HG03378 (cell line): ENCODE measurements around the gene HOXB6.

Experiments used
- ATAC-seq: cut with Tn5 transposase; IDR thresholded peaks from one replicate; pipeline ENCODE4 v1.9.1; 2021; ENCODE audit warnings: mild to moderate bottlenecking, moderate library complexity; ENCODE audit not compliant: unreplicated experiment

HOXB6 gene

DNA sequence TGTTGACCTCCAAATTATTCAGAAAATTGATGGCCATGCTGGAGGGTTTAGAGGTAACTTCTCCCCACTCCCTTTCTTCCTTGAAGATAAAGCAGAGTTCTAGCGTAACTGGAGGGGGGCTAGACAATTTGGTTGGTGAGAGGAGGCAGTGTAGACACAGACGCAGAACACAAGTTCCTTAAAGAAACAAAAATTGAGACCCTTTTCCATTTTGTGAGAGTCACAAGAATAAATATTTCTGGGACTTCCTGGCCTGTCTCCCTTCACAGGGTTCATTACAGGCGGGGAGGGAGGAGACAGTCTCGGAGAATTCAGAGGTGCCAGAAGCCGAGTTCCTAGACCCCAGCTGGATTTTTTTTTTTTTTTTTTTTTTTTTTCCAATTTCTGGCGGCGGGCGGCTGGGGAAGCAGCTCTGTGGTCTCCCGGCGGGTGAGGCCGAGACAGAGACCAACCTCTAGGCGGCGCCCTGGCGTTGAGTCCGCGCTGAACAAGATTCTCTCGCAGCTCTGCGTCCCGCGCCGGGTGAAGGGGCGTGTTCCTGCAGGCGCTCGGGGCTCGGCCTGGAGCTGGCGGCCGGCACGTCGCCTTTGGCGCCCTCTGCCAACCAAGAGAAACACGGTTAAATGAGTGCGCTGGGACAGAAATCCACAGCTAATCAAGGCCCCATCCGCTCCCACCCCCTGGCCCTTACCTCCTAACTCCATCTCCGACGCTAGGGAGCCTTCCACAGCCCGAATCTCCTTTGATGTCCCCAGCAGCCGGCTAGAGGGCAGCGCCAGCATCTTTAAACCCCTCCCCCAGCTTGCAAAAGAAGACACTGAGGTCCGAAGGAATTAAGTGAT, 31.6 kb upstream of the HOXB6 start:
- no peak for ATAC-seq

DNA sequence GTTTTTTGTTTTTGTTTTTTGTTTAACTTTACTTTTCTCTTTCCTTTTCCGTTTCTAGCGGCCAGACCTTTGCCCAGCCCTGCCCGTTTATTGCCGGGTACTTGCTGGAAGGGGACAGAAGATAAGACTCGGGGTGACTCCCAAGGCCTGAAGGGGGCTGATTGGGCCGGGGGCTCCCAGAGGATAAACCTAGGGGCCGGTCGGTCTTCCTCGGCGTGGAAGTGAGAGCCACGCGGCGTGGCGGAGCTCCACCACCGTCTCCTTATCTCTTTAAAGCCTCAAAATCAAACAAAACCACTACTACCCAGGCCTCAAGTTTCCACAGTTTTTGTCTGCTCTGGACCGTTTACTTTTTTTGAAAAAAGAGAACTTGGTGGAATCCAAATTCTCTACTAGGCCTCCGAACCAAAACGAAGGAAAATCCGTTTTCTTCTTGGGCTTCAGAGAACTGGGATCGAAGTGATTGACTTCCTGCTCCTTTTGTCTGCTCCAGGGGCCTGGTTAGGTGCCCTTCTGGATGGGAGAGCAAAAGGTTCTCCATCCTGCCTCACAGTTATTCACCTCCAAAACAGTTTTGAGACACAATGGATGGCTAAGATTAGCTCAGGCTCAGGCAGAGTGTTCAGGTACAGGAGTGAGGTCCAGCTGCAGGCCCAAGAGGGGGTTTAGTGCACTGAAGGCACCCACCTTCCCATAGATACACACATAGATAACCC, 29.9 kb upstream of the HOXB6 start:
- no peak for ATAC-seq

DNA sequence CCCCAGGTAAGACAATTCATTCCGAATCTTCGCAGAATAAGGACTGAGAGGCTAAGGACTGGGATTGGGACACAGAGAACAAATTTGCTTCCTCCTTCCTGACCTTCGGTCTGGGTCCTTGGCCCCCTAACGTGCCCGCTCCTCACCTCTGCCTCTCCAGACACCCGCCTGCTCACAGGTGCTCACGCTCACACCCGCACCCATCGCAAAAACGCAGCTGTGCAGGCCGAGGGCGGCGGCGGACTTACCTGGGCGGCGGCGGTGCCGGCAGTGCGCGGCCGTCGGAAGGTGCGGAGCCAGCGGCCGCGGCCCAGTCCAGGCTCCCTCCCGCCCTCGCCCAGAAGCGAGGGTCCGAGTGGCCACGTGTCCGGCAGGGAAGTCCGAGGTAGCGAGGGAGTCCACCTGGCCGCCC, 28.5 kb upstream of the HOXB6 start:
- no peak for ATAC-seq

DNA sequence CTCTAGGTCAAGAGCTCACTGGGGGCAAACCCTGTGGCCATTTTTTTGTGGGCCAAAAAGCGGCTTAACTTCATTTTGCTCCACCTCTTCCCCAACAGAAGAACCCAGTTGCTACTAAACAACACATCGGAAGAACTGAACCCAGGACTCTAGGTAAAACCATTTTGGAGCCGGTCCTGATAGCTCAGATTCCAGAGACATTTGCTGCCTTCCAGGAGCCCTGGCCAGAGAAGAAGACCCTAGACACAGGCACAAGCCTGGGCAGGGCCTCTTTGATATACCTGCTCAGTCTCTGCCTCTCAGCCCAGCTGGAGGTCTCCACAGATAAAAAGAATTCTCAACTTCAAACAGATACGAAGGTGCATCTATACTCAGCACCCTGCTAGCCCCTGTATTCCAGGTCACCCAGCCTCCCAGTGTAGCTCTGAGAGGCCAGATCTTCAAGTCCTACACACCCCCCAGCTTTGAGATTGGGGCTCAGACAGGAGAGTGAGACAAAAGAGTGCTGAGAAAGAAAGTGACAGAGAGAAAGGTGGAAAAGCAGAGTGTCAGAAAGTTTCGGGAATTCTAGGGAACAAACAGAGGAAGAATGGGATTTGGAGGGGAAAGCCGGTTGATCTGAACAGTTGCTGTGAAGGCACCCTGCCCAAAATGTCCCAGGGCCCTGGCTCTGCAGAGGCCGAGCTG, 27.9 kb upstream of the HOXB6 start:
- no peak for ATAC-seq

DNA sequence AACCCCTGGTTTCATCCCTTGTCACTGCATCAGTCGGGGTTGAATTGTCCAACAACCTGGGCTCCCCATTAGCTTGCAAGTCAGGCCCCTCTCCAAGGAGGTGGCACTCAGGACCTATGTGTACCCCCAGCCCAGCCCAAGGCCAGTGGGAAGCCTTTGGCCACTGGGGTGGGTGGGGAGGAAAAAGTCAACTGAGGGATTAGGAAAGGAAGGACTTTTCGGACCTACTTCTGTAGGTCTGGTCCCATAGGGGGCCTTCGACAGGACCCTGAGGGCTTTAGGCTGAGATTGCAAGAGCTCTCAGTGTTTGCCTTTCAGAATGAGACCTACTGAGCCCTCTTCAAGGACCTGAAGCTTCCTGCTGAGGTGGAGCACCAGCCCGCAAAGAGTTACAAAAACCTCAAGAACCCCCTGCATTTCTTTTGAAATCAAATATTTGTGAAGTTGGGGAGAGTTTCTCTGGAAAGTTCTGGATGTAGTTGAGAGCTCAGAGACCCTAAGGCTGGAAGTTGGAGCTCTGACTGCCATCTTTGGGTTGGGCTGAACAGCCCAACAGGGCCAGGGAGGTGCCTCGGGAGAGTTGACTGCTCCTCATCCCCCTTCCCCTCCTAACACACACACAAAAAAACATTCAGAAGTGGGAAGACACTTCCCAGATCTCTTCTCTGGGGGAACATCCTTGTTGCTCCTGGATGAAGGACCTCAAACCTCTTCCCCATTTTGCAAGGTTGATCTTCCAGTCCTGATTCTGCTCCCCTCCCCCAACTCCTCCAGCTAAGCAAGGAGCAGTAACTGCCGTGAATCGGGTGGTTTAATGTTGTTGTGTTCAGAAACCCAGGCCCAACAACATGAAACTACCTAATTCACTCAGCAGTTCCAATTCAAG, 27.1 kb upstream of the HOXB6 start:
- no peak for ATAC-seq

DNA sequence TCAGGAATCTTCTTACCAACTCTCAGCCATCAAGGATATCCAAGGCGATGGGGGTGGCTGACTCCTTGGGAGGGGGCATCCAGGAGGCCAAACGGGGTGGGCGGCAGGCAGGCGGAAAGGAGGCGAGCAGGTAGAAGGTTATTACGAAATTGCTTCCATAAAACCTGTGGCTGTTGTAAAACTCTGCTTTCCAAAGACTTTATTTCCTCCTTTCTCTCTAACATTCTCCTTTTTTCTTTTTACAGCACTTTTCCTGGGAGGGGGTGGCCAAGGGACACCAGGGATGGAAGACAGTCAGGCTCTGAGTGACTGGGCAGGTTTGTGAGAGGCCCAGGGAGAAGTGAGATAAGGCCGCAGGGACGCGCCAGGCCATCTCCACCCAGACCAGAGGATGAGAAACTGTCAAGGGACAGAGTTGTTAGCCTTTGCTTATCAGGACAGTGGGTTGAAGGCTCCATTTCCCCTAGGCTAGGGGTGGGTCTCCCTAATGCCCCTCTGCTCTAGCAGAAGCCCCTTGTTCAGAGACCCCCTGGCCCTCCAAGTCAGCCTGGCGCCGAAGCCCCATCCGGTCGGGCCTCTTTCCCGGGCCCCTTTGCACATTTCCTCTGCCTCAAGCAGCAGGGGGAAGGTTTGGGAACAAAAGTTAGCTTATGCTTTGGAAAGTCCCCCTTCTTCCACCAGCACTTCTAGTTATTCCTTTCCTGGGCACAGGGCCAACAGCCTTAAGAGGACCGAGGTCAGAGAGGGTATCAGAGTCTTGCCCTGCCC, 26.3 kb upstream of the HOXB6 start:
- ATAC-seq = no peak

DNA sequence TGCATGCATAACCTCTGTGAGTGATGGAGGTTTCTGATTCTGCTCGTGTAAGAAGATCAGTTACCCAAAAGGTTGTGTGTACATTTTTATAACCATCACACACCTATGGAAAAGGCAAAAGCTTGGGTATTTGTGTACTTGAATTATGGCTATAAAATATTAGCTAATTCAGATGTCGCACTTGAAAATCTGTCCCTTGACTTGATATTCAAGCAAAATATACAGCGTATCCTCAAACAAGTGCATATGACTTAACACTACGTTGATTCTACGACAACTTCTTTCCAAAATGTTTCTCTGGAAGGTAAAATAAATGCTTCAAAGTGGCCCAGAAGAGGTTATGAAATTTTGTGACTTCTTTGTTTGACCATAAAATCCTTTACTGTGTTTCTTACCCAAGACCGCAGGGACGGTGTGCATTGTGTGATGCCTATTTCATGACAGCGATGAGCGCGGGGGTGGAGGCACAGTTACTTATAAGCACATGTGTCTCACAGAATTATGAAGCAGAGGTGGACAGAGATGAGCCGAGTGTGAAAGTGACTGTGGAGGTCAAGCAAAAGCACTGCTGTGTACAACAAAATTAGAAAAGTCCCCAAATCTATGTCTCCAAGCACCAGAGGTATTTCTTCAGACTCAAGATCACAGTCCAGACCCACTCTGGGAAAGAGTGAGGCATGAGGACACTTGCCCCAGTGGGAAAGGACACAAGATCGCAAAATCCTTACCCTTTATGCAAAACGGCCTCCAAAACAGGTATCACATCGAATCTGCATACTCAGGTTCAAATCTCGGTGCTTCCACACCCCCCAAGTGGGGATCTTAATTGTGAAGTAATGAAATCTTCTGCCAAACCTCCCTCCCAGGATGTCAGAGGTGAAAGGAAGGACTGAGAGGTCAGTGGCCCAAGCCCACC, 25.5 kb upstream of the HOXB6 start:
- no peak for ATAC-seq

DNA sequence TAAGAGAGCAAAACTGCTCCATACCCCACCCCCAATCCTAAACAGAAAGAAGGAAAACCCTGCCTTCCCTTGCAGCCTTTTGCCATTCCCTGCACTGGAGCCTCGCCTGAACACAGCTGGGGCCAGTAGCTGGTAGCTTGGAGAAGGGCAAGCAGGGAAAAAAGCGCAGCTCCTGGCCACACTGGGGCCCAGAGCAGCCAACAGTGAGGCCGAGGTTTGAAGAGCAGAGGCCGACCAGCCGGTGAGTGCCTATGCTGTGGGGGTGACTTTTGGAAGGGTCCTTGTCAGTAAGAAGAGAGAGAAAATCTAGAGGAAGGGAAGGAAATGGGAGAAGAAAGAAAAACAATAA, 24.6 kb upstream of the HOXB6 start:
- no peak for ATAC-seq

DNA sequence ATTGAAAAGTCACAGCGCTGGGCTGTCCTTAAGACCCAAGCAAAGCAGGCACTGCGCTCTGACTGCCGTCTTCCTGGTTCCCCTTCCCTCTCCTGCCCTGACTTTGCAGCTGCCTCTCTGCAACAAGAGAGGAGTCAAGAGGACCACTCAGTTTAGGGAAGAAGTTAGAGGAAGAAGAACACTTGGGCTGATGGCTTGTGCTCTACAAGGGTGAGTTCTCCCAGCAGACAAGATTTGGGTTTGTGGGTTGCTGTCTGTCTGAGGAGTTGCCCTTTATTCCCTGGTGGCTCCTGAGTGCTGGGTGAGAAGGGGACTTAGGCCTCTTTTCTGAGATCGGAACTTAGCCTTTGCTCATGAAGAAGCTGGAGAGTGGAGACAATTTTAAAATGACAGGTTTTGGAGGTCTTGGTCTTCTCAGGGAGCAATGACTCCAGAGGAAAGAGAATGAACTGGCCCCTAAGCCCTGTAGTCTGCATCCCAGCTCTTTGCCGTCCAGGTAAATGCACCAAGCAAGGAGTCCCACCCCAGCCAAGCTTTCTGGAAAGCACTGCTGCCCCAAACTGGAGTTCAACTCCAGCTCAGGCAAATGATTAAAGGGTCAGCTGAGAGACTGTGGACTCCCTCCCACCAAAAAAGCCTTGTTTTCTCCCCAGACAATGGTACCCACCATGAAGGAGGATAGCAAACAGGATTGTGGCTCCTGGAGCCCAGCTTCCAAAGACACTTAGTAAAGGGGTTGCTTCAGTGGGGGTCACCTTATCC, 24.0 kb upstream of the HOXB6 start:
- no peak for ATAC-seq

DNA sequence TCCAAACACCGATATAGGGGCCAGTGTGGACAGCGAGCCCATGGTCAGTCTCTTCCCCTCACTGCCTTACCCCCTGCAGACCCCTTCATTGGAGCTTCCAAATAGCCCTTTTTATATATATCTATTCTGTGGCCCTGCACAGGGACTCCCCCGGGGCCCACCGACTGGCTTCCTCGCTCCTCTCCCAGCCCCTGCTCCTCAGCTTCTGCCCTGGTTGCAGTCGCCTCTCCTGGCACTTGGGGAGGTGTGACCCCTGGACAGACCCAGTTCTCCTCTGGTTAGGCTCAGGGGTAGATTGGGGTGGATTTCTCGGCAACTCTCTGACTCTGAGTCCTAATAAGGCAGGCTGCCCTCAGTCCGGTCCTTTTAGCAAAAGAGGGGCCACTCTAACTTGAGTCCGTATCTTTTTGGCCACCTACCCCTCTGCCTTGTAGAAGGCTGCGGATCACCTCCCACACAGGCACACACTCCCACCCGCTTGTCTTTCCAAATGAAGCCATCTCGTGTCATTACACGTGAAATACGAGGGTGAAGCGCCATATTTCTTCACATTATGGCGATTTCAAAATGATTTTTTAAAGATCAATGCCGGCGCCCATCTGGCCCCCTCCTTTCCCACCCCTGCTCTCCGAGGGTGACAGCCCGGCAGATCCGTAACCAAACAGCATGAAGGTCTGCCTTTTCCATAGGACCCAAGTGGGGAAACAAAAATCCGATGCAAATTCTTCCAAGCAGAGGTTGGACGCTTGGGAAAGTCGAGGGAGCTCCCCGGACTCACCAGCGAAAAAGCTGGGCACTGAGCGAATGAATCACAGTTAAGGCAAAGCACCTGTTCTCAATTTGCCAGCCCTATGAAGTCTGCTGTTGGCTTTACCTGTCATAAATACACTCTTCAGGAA, 23.1 kb upstream of the HOXB6 start:
- ATAC-seq = no peak

DNA sequence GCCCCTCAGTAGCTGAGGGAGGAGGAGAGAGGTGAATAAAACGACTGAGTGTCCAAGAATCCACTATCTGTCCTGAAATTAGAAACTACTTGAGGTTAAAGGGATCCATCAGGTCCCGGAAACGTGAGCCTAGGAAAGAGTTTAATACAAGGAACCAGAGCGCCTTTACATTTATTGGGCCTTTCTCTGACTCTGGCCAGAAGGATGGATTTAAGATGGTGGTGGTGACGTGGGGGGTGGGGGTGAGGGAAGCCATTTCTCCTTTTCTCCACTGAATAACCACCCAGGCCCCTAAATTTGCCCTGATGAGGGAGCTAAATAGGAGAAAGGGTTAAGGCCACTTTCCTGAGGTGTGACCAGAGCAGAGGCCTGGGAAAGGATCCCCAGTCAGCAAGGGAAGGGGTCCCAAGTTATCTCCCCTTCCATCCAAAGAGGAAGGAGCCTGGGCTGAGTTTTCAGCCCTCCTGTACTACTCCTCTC, 22.4 kb upstream of the HOXB6 start:
- no peak for ATAC-seq

DNA sequence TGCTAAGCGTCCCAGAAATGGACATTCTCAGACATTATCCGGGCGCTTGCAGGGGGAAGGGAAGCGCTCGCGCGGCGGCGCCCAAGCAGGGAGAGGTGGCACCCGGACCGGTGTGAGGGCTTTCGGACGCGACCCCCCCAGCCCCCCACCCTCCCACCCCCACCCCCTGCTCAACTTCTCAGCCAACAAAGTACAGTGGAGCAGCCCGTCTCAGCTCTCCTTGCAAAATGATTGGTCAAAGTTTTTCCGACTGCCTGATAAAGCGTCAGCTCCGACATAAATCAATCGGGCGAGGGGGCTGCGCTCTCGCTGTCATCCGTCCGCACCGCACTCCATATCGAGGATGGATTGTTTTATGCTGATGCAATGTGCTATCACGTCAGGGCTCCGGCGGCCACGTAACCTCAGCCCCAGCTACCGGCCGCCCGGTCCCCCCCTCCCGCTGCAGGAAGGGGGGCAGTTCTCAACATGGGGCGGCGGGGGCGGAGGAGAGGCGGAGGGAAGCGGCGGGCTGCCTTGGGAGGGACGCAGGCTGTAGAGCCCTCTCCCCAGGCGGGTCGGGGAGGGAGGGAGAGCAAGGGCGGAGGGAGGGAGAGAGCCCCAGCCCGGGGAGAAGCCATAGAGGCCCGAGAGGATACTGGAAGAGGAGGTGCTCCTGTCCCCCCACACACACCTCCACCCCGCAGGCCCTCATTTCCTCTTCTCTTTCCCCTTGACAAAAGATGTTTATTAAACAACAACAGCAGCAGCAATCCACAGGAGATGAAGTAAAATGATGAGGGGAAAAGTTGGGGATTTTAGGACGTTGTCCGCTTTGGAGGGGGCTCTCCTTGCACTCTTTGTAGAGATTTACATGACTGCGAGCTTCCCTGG, 21.7 kb upstream of the HOXB6 start, which contains the start of gene HOXB9:
HOXB9 (minus strand) TSS at position 114 of the 873 bp plus-strand sequence; CDS start at position 25, 89 bp downstream.
- no peak for ATAC-seq

DNA sequence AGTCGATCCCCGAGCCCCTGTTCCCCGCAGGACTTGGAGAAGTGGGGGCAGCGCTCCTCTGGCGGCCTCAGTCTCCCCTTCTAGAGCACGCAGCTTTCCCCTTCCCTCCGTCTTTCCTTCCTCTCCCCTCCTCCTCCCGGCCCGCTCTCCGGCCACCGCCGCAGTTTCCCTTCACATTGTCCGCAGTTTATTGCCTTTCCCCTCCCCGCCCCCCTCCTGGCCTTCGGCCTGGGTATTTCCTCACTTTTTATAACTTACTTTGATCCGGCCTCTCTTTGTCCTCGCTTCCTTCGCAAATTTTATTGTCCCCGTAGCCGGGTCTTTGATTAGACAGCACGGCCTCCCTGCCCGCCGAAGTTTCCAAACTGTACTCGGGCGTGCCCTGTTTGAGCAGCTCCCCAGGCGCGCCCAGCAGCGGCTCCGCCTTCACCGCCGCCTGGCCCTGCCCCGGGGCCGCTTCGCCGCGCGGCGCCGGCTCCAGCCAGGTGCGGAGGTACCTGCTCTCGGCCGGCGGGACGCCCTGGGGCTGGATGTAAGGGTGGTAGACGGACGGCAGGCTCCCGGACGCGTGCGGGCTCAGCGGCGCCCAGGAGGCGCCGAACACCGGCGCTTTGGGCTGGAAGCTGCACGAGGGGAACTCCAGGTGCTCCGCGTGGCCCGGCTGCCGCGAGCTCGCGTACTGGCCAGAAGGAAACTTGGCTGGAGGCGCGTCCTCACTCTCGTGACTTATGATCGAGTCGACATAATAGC, 20.9 kb upstream of the HOXB6 start:
- ATAC-seq = no peak

DNA sequence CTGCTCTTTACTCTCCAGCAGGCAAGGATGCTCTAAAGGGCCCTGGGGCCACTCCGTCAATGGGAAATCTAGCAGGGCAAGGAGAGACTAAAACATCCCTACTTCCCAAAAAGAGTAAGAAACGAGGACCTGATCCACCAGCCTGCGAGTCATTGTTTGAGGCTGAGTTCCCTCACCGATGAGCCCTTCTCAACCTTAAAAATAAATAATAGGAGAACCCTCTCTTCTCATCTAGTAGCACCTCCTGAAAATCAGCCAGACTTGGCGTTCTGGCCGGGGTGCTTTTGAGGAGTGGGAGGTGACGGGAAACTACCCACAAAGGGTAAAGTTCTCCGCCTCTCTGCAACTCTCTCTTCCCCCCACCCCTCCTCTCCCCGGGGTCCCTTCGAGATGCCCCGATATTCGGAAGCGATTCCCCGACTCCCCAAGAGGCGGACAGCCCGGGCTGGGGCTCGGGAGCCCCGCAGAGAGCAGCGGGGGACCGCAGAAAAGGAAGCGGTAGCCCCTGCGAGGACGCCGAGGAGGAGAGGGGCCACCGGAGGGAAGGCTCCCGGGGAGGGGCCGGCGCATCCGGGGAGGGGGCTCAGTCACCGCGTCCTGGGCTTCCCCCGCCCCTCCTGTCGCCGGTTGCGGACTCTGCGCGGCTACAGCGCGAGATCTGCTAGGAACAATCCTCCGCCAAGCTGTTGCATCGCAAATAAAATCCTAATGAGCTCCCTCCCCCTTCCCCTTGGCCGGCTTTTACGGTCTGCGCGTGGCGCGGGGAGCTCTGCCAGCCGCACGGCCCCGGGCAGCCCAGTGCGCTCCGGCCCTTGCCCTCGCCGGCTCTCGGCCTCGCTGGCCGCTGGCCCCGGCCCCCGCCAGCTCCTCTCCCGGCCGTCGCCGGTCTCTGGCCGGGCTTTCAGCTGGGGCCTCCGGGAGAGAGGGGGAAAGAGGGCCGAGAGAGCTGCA, 20.0 kb upstream of the HOXB6 start:
- no peak for ATAC-seq
